Measurements from ENCODE around the gene PODXL2.

PODXL2 gene

DNA sequence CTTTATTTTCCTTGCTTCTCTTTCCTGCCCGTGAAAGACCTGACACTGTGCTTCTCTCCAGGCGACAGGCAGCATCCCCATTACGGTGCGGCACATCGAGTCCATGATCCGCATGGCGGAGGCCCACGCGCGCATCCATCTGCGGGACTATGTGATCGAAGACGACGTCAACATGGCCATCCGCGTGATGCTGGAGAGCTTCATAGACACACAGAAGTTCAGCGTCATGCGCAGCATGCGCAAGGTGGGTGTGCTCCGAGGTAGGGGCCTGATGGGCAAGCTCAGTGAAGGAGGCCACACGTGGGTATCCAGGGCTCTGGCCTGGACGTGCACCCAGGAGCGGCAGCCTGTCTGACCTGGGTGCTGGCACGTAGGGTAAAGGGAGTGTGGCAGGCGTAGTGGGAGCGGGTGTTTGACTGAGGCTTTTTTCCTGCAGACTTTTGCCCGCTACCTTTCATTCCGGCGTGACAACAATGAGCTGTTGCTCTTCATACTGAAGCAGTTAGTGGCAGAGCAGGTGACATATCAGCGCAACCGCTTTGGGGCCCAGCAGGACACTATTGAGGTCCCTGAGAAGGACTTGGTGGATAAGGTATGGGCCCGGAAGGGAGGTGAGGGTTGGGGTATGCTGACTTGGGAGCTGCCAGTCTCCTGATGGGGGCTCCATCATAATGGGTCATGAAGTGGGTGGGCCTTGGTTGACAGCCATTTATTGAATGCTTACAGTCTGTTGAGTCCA is 8.2 kb upstream of the PODXL2 start:
- ChIA-PET CTCF (no interaction called here), POLR2A (ENCODE audit: low non-redundant PET) (no interaction called here)
- DNase-seq (ENCODE audit: low spot score): no peak
- no peak for TF ChIP-seq CTCF (conservative IDR thresholded peaks at IDR 0.05; ENCODE audit: low read depth)
- H3K27ac ChIP-seq: no peak overlapping the region; the same call in 1 of the 2 replicates

DNA sequence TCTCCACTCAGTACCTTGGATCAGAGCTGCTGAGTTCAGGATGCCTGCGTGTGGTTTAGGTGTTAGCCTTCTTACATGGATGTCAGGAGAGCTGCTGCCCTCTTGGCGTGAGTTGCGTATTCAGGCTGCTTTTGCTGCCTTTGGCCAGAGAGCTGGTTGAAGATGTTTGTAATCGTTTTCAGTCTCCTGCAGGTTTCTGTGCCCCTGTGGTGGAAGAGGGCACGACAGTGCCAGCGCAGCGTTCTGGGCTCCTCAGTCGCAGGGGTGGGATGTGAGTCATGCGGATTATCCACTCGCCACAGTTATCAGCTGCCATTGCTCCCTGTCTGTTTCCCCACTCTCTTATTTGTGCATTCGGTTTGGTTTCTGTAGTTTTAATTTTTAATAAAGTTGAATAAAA is 7.0 kb upstream of the PODXL2 start:
- CTCF ChIA-PET: no interaction called here
- POLR2A ChIA-PET (ENCODE audit: low non-redundant PET): interaction anchor here (0.6 kb wide), 1 partner anchor 53 kb away, joined by 3 read pairs; no protein-coding TSS in a partner anchor
- no peak for TF ChIP-seq CTCF (conservative IDR thresholded peaks at IDR 0.05; ENCODE audit: low read depth)
- no peak overlapping the region for H3K27ac ChIP-seq
- no peak for DNase-seq (ENCODE audit: low spot score)

- DNase-seq (ENCODE audit: low spot score): no peak
- H3K27ac ChIP-seq: no peak overlapping the region
- TF ChIP-seq CTCF (conservative IDR thresholded peaks at IDR 0.05; ENCODE audit: low read depth): no peak
- CTCF ChIA-PET: interaction anchor here (0.7 to 0.9 kb wide), 2 partner anchors 24 to 48 kb away, joined by 3 to 4 read pairs; no protein-coding TSS in a partner anchor
- POLR2A ChIA-PET (ENCODE audit: low non-redundant PET): no interaction called here
Observed at GRCh38 chr3:127622772-127623576, 6.0 kb upstream of the PODXL2 start.

DNA sequence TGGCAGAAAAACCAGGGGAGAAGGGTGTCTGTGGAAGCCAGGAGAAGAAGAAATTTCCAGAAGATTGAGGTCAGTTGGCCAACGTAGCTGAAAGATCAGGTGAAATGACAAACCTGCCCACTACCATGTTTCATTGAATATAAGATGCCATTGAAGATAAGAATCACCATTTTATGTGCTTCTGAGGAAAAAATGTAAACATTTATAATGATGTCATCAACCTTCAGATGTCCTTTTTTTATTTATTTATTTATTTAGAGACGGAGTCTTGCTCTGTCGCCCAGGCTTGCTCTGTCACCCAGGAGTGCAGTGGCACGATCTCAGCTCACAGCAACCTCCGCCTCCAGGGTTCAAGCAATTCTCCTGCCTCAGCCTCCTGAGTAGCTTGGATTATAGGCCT is 4.9 kb upstream of the PODXL2 start:
- ChIA-PET CTCF (no interaction called here), POLR2A (ENCODE audit: low non-redundant PET) (no interaction called here)
- TF ChIP-seq CTCF (conservative IDR thresholded peaks at IDR 0.05; ENCODE audit: low read depth): no peak
- H3K27ac ChIP-seq: no peak overlapping the region
- no peak for DNase-seq (ENCODE audit: low spot score)

- POLR2A ChIA-PET (ENCODE audit: low non-redundant PET): no interaction called here
- H3K27ac ChIP-seq: no peak overlapping the region
- no peak for DNase-seq (ENCODE audit: low spot score)
- CTCF ChIA-PET: no interaction called here
- TF ChIP-seq CTCF (conservative IDR thresholded peaks at IDR 0.05; ENCODE audit: low read depth): no peak
Observed at GRCh38 chr3:127625821-127626220, 3.2 kb upstream of the PODXL2 start.

GRCh38 chr3:127628426-127628787 is 578 bp upstream of the PODXL2 start:
- ChIA-PET CTCF (no interaction called here), POLR2A (ENCODE audit: low non-redundant PET) (no interaction called here)
- no peak for TF ChIP-seq CTCF (conservative IDR thresholded peaks at IDR 0.05; ENCODE audit: low read depth)
- DNase-seq (ENCODE audit: low spot score): no peak
- H3K27ac ChIP-seq: no peak overlapping the region
